ENCODE data around the gene PRPSAP1. TPM values are rescaled to one million over a fixed set of nuclear protein-coding genes. Genes with fewer than 3 reads are reported as not detected.

The PRPSAP1 gene
- total RNA-seq, 1 experiment from 2014 or later = 63.3 TPM

DNA sequence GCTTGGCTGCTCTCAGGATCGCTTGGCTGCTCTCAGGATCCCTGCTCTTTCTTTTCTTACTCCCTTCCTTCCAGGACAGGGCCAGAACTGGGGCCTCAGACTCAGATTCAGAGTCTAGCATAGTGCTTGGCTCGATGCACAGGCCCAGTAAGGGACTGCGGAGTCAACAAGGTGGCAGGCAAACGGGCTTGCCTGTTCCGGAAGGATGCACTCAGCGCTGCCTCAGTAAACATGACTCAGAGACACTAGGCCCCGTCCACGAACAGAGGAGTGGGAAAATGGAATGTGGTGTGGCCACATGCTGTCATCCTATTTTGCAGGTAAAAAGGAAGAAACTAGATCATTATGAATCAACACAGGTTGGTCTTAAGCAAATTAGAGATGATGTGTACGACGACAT, 40.5 kb upstream of the PRPSAP1 start:
- Histone ChIP-seq H3F3A (ENCODE audit: insufficient read depth, low read depth) (no peaks in the 10 kb centered on the region; the same call in 1 of the 2 replicates), H3K9me2 (ENCODE audit: insufficient read depth) (no peaks in the 10 kb centered on the region), H3K27me3 (ENCODE audit: insufficient read depth, low read depth) (no peaks in the 10 kb centered on the region), H3K4me3 (no peak overlapping the region), H4K20me1 (ENCODE audit: insufficient read depth) (no peaks in the 10 kb centered on the region), H3K27ac (no peak overlapping the region), H3K9me3 (ENCODE audit: insufficient read depth, low read depth) (no peaks in the 10 kb centered on the region), H2AFZ (no peak overlapping the region), H3K36me3 (ENCODE audit: low read depth) (no peaks in the 10 kb centered on the region), H3K4me1 (replicated peaks; ENCODE audit: insufficient read depth) (no peaks in the 10 kb centered on the region), H3K79me2 (ENCODE audit: low read depth) (no peaks in the 10 kb centered on the region), H3K4me2 (no peak overlapping the region)
- intact Hi-C loops (cut with micrococcal nuclease; ENCODE audit: unreplicated experiment) = no loop called here
- POLR2A ChIA-PET (ENCODE audit: unreplicated experiment) = no interaction called here
- peak in 1 of 2 experiments; percentile 33 for DNase-seq
- no TSS peak for BruUV-seq (replicated peaks)
- TF ChIP-seq EZH2 (IDR thresholded peaks at IDR 0.05; ENCODE audit: low read depth) = no peak
- TF ChIP-seq, protein P1, sequence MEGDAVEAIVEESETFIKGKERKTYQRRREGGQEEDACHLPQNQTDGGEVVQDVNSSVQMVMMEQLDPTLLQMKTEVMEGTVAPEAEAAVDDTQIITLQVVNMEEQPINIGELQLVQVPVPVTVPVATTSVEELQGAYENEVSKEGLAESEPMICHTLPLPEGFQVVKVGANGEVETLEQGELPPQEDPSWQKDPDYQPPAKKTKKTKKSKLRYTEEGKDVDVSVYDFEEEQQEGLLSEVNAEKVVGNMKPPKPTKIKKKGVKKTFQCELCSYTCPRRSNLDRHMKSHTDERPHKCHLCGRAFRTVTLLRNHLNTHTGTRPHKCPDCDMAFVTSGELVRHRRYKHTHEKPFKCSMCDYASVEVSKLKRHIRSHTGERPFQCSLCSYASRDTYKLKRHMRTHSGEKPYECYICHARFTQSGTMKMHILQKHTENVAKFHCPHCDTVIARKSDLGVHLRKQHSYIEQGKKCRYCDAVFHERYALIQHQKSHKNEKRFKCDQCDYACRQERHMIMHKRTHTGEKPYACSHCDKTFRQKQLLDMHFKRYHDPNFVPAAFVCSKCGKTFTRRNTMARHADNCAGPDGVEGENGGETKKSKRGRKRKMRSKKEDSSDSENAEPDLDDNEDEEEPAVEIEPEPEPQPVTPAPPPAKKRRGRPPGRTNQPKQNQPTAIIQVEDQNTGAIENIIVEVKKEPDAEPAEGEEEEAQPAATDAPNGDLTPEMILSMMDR (conservative IDR thresholded peaks at IDR 0.05) = no peak
- CTCF ChIA-PET = no interaction called here

DNA sequence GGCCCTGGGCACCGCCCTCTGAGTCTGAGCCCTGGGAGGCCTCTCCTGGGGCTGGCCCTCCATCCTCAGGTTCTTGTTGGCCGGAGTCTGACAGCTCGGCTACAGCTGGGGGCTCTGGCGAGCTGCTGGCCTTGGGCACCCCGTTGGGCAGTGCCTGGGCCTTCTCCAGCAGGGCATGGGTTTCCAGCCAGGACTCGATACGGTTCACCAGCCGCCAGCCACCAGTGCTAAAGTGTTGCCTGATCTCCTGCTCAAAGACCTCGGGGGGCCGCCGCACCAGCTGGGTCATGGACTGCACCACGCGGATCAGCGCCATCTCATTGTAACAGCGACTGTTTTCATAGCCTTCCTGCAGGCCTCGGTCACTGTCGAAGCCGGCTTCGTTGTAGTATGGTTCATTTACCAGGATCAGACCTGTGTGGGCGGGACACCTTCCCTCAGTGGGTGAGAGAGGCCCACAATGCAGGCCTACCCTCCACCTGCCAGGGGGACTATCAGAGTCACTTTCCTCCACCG, 37.5 kb upstream of the PRPSAP1 start:
- intact Hi-C loops (cut with micrococcal nuclease; ENCODE audit: unreplicated experiment) = no loop called here
- Histone ChIP-seq H4K20me1 (ENCODE audit: insufficient read depth) (no peaks in the 10 kb centered on the region), H3K36me3 (ENCODE audit: low read depth) (no peaks in the 10 kb centered on the region), H3K9me3 (ENCODE audit: insufficient read depth, low read depth) (no peaks in the 10 kb centered on the region), H3F3A (ENCODE audit: insufficient read depth, low read depth) (no peaks in the 10 kb centered on the region; the same call in 1 of the 2 replicates), H3K27ac (no peak overlapping the region), H3K79me2 (ENCODE audit: low read depth) (no peaks in the 10 kb centered on the region), H2AFZ (no peak overlapping the region), H3K4me1 (replicated peaks; ENCODE audit: insufficient read depth) (no peaks in the 10 kb centered on the region), H3K9me2 (ENCODE audit: insufficient read depth) (no peaks in the 10 kb centered on the region), H3K4me3 (no peak overlapping the region), H3K4me2 (no peak overlapping the region), H3K27me3 (ENCODE audit: insufficient read depth, low read depth) (no peaks in the 10 kb centered on the region)
- no TSS peak for BruUV-seq (replicated peaks)
- DNase-seq = no peak
- CTCF ChIA-PET = no interaction called here
- TF ChIP-seq, protein P1 (conservative IDR thresholded peaks at IDR 0.05) = no peak
- no peak for TF ChIP-seq EZH2 (IDR thresholded peaks at IDR 0.05; ENCODE audit: low read depth)
- POLR2A ChIA-PET (ENCODE audit: unreplicated experiment) = no interaction called here

DNA sequence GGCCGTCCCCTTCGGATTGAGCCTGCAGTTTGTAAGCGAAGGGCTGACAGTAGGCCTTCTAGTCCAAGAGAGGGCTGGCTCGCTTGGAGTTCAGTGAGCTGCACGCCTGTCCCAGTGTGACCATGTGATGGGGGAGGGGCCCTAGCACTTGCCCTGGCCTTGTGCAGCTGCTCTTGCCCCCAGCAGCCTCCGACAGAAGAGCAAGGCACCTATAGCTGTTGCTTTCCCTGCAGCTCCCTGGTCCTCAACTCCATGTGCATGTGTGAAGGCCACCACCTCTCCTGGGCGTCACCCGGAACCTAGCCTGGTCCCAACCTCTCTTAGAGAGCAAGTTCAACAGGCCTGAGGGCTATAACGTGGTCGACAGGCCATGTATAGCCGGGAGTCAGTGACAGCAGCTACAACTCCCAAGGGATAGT, 36.3 kb upstream of the PRPSAP1 start:
- Histone ChIP-seq H3K4me3 (no peak overlapping the region), H2AFZ (no peak overlapping the region), H3K79me2 (ENCODE audit: low read depth) (no peaks in the 10 kb centered on the region), H3K36me3 (ENCODE audit: low read depth) (no peaks in the 10 kb centered on the region), H3K9me3 (ENCODE audit: insufficient read depth, low read depth) (no peaks in the 10 kb centered on the region), H3K4me1 (replicated peaks; ENCODE audit: insufficient read depth) (peaks cover 4% of the 10 kb centered on the region; the same call in 1 of the 2 replicates), H3K27ac (no peak overlapping the region), H3K4me2 (no peak overlapping the region), H3F3A (ENCODE audit: insufficient read depth, low read depth) (no peaks in the 10 kb centered on the region; the same call in 1 of the 2 replicates), H4K20me1 (ENCODE audit: insufficient read depth) (no peaks in the 10 kb centered on the region), H3K9me2 (ENCODE audit: insufficient read depth) (no peaks in the 10 kb centered on the region), H3K27me3 (ENCODE audit: insufficient read depth, low read depth) (no peaks in the 10 kb centered on the region)
- POLR2A ChIA-PET (ENCODE audit: unreplicated experiment) = no interaction called here
- no peak for DNase-seq
- intact Hi-C loops (cut with micrococcal nuclease; ENCODE audit: unreplicated experiment) = no loop called here
- TF ChIP-seq, protein P1 (conservative IDR thresholded peaks at IDR 0.05) = no peak
- no peak for TF ChIP-seq EZH2 (IDR thresholded peaks at IDR 0.05; ENCODE audit: low read depth)
- no TSS peak for BruUV-seq (replicated peaks)
- CTCF ChIA-PET = interaction anchor here (0.5 to 1.4 kb wide), 4 partner anchors 9 to 745 kb away, joined by 3 to 5 read pairs (median 4); no protein-coding TSS in a partner anchor
